NCI-H146 (cell line): Measurements from ENCODE around the gene DDB1.
"Not testable (repeated sequence)": the region's sequence is repeated elsewhere in the genome, so short reads cannot be mapped to it uniquely, and the experiment has no call there.

Experiments used
- DNase-seq: peaks from one replicate; lab custom pipeline; 2025; lab: John Stamatoyannopoulos, UW

Gene DDB1

DNA sequence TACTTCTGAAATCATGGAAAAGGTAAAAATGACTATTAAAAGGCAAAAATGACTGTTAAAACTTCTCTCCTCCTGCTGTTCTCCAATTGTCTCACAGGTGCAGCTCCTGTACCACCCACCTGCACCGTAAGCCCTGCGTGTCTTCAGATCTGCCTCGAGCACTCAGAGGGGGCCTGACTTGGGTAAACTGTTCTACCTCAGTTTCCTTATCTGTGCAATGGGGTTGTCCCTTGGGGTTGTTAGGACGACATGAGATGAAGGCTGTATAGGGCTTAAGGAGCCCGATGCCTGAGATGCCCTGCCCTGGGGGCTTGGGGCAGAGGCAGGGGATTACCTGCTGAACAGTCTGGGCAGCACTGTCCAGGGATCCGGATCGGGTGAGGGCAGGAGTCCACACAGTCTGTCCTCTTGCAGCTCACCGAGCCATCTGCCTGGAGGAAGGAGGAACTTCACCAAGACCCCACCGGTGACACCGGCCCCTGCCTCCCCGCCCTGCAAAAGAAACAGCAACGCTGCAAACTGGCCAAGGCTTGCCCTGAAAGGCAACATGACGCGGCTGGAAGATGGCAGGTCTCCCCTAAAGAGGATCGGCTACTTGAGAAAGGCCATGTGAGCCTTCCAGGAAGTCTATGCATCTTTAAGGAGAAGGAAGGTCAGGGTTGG, 64.2 kb downstream of the DDB1 start:
- no peak for DNase-seq

DNA sequence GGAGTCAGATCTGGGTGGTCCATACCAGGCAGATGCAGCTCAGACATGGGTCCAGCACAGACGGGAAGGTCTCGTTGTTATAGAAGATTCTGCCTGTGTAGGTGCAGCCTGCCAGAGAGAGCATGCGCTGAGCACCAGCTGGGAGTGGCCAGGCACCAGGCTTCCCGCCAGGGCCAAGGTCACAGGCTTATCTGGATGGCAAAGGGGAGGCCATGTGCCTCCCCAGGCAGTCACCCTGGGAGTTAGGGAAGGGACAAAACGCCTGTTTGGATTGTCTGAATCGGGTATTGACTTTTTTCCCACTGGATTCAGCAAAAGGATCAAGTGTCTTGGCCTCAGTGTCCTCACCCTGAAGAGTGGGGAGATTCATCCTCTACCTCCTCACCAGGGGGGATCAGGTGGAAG, 65.5 kb downstream of the DDB1 start:
- DNase-seq = peak; percentile 67

DNA sequence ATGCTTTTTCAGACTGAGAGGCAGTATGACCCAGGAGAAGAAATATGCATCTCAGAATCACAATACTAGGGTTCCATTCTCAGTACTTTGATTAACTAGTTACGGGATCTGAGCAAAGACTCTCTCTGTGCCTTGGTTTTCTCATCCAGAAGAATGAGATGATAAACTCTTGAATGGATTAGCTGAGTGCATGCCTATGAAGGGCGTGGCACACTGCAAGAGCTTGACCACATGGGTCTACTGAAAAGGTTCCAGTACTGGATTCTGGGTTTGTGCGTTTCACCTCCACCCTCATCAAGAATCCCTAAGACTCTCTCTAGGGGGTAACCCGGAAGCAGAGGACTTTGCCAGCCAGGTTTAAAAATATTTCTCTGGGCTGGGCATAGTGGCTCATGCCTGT, 66.3 kb downstream of the DDB1 start:
- no peak for DNase-seq

- no peak for DNase-seq
Measured at GRCh38 chr11:61265357-61265756, 67.5 kb downstream of the DDB1 start.

- DNase-seq = no peak
Measured at GRCh38 chr11:61264795-61265194, 68.1 kb downstream of the DDB1 start.

DNA sequence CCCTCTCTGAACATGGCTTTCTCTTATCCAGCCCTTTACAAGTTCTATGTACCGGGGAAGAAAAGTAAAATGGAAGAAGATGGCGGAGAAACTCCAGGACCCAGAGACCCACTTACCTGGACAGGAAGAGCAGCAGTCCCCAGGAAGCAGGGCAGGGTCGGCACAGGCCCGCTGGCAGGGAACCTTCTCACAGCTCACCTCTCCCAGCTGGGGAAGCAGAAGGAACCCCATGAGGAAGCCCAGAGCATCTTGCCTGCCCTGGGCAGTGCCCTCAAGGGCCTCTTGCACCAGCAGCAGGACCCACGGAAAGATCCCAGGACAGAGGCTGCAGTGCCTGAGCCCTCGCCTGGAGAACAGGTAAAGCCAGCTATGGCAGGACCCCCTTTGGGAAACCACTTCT, 68.5 kb downstream of the DDB1 start:
- DNase-seq = no peak

DNA sequence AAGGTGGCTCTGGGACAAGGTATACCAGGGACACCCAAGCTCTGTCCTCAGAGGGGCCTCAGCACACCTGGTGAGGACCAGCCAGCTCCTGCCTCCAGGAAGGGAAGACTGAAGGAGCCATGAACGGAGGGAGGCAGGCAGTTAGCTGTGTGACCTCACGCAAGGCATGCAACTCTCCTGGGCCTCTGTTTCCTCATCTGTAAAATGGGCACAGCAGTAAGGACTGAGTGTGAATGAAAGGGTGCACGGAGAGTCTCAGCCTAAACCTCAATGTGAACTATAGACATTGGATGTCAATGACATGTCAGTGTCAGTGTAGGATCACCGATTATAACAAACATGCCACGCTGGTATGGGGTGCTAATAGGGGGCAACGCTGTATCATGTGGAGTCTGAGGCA, 73.5 kb downstream of the DDB1 start:
- no peak for DNase-seq

- no peak for DNase-seq
Measured at GRCh38 chr11:61258546-61258945, 74.4 kb downstream of the DDB1 start.

DNA sequence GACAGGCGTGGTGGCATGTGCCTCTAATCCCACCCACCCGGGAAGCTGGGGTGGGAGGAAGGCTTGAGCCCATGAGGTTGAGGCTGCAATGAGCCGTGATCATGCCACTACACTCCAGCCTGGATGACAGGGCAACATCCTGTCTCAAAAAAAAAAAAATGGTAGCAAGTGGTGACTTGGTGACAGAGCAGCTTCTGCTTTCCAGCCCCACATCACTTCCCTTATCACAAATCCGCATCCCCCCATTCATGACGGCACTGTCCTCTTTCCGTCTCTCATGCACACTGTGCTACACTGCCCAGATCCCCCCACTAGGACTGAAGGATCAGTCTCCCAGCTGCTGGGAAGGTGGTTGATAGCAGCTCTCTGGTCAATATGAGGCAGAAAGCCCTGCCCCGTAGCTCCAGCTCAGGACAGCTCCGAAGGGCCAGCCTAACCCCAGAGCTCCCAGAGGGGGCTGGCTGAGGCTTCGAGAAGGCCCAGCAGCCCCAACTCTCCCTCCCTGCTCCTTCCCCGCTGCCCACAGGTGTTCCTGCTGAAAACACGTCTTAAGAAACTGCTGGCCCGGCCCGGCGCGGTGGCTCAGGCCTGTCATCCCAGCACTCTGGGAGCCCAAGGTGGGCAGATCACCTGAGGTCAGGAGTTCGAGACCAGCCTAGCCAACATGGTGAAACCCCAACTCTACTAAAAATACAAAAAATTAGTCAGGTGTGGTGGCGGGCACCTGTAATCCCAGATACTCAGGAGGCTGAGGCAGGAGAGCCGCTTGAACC, 76.0 kb downstream of the DDB1 start:
- no peak for DNase-seq

- peak; percentile 50 for DNase-seq
Measured at GRCh38 chr11:61254403-61255025, 78.4 kb downstream of the DDB1 start.

DNA sequence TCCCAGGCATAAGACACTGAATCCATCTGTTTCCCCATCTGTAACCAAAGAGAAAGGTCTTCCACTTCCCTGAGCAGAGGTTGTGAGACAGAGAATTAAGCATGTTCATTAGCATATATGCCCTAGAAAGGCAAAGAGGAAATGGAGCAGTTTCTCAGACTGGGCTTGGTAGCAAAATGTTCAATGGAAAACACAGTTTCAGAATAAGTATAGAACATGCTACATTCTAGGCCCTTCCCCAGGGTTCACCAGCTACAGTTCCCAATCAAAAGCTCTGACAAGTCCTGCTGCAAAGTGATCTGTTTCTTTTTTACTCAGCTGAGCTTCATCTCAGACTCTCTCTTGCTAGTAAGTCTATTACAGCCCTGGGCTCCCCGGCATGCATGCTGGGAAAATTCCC, 80.6 kb downstream of the DDB1 start:
- DNase-seq = not testable (repeated sequence)

GRCh38 chr11:61250796-61251765, 81.8 kb downstream of the DDB1 start:
- DNase-seq = not testable (repeated sequence)
